DND-41 (cell line): ENCODE results near the gene NOPCHAP1.

Experiments used
- CTCF ChIP-seq: IDR thresholded peaks from 2 replicates; pipeline ENCODE4 v1.5.1; 2012; ENCODE audit warnings: borderline replicate concordance, low read length, moderate library complexity, mild to moderate bottlenecking; ENCODE audit not compliant: poor library complexity, severe bottlenecking; ENCODE audit errors: extremely low read depth
- EZH2 ChIP-seq: IDR thresholded peaks from 3 replicates; pipeline ENCODE4 v1.6.1; 2012; ENCODE audit warnings: borderline replicate concordance, low read depth, mild to moderate bottlenecking, moderate library complexity, low read length, inconsistent platforms; ENCODE audit not compliant: severe bottlenecking

DNA sequence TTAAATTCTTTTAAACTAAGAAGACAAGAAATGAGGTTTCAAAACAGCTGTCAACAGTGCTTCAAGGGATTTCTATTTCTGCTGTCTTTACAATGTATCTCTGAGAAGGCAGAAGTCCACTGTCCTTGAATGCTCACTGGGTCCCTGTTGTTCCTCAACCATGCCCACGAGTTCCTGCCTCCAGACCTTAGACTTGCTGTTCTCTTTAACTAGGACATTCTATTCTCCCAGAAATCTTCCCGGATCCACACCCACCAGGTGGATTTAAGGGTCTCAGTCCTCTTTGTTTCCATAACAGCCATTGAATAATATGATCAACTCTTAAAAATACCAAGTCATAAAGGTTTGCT lies 21.3 kb upstream of the NOPCHAP1 start:
- TF ChIP-seq CTCF (no peak), EZH2 (no peak)
